Lower leg skin (tissue), 4 donors: ENCODE measurements around the gene SLC37A1. TPM values are rescaled to one million over a fixed set of nuclear protein-coding genes. Genes with fewer than 3 reads are reported as not detected.
A peak's percentile ranks its signal among the peaks of the same experiment; 100 is the strongest.
"Not testable (repeated sequence)": the region's sequence is repeated elsewhere in the genome, so short reads cannot be mapped to it uniquely, and the experiment has no call there.

Source experiments
- DNase-seq, 2 donors: peaks; one replicate each; pipeline ENCODE4 v3.0.0-alpha.2; 2019; ENCODE audit warnings: low spot score in 2 of 2
- H3K4me3 ChIP-seq: fragments of 200-600 bp; sonication (generic); 2 replicates; pipeline ENCODE4 v1.5.1; 2017; ENCODE audit warnings: mild to moderate bottlenecking, low read depth; ENCODE audit not compliant: poor library complexity, severe bottlenecking
- POLR2A ChIP-seq, 2 donors: fragments of 450-650 bp; IDR thresholded peaks; one replicate each; pipeline ENCODE4 v1.6.1; 2016 to 2017; ENCODE audit warnings: antibody characterized with exemption in 2 of 2, mild to moderate bottlenecking in 1 of 2, moderate library complexity in 1 of 2
- WGBS, 2 donors: methylation state at CpG; one replicate each; pipeline ENCODE4 v1.1.5; 2018; 5-methylcytosine and 5-hydroxymethylcytosine counted together
- intact Hi-C: fragments of 100-400 bp; cut with DNase I; formaldehyde crosslinking; loops from one replicate; pipeline ENCODE4 v1.15.0; 2023; ENCODE audit warnings: low total_unique reads
- total RNA-seq, 4 donors: library from RNA; depleted of rRNA; stranded (reverse); fragments of >200 nt; gene quantifications; one replicate each; pipeline ENCODE4 v1.1.0, GENCODE V29; 2016
- TF ChIP-seq, protein P1 (sequence below), 3 donors: fragments of 450-650 bp; IDR thresholded peaks; one replicate each; pipeline ENCODE4 v1.5.1; 2016; ENCODE audit warnings: antibody characterized with exemption in 3 of 3, mild to moderate bottlenecking in 3 of 3, moderate library complexity in 2 of 3

SLC37A1 gene
- total RNA-seq, 4 donors from 2014 or later: 7.4 to 19.2 (median 16.9) TPM

DNA sequence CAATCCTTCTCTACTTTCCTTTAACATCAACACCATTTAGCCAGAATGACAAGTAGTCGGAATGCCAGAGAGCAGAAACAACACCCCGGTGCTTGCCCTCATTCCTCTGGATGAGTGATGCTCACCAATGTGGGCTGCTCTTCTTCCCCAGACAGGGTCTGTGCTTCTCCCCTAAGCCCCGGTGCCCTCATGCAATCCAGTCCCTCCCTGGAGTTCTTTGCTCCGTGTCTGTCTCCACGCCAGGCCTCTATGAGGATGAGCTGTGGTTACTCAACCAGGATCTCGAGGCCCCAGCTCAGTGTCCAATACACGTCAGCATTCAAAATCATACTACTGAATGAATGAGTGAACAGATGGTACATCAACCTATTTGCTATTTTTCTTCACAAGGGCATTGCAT, 110.0 kb downstream of the SLC37A1 start:
- H3K4me3 ChIP-seq: no peak overlapping the region
- intact Hi-C loops: no loop called here
- TF ChIP-seq, protein P1, sequence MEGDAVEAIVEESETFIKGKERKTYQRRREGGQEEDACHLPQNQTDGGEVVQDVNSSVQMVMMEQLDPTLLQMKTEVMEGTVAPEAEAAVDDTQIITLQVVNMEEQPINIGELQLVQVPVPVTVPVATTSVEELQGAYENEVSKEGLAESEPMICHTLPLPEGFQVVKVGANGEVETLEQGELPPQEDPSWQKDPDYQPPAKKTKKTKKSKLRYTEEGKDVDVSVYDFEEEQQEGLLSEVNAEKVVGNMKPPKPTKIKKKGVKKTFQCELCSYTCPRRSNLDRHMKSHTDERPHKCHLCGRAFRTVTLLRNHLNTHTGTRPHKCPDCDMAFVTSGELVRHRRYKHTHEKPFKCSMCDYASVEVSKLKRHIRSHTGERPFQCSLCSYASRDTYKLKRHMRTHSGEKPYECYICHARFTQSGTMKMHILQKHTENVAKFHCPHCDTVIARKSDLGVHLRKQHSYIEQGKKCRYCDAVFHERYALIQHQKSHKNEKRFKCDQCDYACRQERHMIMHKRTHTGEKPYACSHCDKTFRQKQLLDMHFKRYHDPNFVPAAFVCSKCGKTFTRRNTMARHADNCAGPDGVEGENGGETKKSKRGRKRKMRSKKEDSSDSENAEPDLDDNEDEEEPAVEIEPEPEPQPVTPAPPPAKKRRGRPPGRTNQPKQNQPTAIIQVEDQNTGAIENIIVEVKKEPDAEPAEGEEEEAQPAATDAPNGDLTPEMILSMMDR (IDR thresholded peaks at IDR 0.05): no peak
- no peak for TF ChIP-seq POLR2A (IDR thresholded peaks at IDR 0.05)
- peak in 1 of 2 donors; percentile 74 for DNase-seq
- WGBS, 2 donors: 80 to 82% methylated on average over 7 of the region's 7 CpGs

DNA sequence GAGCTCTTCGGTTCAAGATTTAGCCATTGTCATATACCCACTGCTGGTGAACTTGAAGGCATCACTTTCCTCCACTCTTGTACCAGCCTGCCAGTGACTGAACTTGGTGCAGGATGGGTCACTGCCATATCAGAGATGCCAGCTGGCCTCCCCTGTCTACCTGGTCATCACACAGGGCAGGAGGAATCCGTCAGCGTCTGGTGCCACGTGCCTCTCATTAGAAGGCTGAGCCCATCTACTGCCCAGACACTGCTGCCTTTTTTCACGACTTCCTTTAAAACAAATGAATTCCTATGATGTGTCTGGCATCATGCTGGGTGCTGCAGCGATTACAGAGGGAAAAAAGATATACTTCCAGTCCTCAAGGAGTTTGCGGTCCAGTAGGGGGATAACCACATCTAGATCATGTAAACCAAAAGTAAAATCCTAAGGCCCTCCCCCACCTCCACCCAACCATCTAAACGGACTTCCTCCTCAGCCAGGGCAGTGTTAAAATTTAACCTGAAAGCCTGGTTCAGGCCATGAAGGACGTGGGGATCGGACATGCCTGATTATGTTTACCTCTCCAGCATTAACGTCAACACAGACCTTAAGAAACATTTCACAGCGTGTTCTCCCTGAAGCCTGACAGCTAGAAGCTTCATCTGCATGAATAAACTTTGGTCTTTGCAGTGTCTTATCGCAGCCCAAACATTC, 110.6 kb downstream of the SLC37A1 start:
- intact Hi-C loops: no loop called here
- TF ChIP-seq POLR2A (IDR thresholded peaks at IDR 0.05): no peak
- TF ChIP-seq, protein P1 (IDR thresholded peaks at IDR 0.05): no peak
- H3K4me3 ChIP-seq: no peak overlapping the region
- 70 to 75% methylated on average over 13 of the region's 13 CpGs for WGBS, 2 donors
- DNase-seq: peak in 1 of 2 donors; percentile 45

DNA sequence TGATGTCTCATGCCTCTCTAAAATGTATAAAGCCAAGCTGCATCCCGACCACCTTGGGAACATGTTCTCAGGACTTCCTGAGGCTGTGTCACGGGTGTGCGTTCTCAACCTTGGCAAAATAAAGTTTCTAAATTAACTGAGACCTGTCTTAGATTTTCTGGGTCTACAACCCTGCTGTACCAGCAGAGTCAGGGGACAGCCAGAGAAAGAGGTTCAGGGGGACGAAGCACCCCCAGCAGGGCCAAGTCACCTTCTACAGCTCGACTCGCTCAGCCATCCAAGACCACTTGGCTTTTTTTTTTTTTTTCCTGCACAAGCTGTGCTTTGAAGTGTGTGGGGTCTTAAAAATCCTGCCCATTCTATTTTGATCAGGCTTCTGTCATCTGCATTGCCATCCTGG, 111.3 kb downstream of the SLC37A1 start:
- WGBS, 2 donors: 85% methylated on average over 6 of the region's 6 CpGs
- intact Hi-C loops: no loop called here
- TF ChIP-seq, protein P1 (IDR thresholded peaks at IDR 0.05): no peak
- no peak for TF ChIP-seq POLR2A (IDR thresholded peaks at IDR 0.05)
- no peak overlapping the region for H3K4me3 ChIP-seq
- DNase-seq: peak in 1 of 2 donors; percentile 50

DNA sequence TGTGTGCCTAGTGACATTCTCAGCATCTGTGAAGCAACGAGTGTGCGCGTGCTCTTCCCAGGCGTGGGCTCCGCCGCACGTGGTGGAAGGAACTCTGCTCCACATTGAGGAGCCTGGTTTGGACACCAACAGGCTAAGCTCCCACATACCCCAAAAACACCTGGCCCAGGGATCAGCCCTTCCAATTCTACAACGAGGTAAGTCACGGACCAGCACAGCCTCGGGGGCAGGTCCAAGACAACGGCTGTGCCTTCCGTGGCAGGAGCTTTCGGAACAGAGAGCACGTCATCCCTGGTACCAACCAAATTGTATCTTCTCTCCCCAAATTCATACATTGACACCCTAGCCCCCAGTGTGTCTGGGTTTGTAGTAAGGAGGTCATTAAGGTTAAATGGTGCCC, 112.5 kb downstream of the SLC37A1 start:
- 91 to 93% methylated on average over 14 of the region's 14 CpGs for WGBS, 2 donors
- peak in 1 of 2 donors; percentile 26 for DNase-seq
- H3K4me3 ChIP-seq: no peak overlapping the region
- TF ChIP-seq POLR2A (IDR thresholded peaks at IDR 0.05): no peak
- TF ChIP-seq, protein P1 (IDR thresholded peaks at IDR 0.05): no peak
- intact Hi-C loops: no loop called here

DNA sequence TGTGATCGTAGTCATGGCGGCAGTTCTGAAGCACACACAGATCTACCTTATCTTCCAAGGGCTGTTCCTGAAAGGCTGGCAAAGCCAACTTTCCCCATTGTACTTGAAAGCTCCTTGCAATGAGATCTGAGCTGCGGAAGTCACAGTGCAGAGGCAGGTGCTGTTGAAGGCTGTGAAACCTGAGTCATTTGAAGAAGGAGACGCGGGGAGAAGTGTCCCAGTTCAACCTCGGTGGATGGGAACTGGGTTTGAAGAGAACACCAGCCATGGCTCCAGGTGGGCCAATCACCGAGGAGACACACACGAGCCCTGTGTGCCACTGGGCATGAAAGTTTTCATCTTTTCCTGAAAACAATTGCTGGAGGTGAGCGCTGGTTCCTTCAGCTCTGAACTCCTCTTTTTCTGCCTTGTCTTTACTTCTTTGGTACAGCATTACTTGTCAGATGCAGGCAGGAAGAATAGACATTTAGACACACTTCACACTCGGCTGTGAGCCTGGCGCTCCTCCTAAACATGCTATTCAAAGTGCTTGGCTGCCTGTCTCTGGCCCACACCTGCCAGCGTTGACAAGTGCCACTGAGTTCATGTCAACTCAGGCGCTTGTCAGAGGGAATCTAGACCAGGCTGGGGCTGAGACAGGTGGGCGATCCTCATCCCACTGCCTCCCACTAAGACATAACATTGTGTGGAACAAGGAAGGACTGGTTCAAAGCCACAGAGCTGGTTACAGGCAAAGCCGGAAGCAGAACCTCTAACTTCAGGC, 114.1 kb downstream of the SLC37A1 start:
- intact Hi-C loops: no loop called here
- DNase-seq: peak in 1 of 2 donors; percentile 76
- TF ChIP-seq POLR2A (IDR thresholded peaks at IDR 0.05): no peak
- TF ChIP-seq, protein P1 (IDR thresholded peaks at IDR 0.05): no peak
- 80 to 82% methylated on average over 15 of the region's 15 CpGs for WGBS, 2 donors
- H3K4me3 ChIP-seq: no peak overlapping the region

DNA sequence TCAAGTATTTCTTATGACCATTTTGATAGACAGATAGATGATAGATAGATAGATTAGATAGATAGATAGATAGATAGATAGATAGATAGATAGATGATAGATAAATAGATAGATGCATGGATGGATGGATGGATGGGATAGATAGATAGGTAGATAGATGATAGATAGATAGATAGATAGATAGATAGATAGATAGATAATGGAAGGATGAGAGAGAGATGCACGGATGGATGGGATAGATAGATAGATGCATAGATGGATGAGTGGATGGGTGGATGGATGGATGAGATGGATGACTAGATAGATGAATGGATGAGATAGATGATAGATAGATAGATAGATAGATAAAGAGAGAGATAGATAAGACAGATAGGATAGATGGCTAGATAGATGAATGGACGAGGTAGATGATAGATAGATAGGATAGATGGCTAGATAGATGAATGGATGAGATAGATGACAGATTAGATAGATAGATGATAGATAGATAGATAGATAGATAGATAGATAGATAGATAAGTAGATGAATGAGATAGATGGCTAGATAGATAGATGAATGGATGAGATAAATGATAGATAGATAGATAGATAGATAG, 114.9 kb downstream of the SLC37A1 start:
- 85 to 89% methylated on average over 2 of the region's 2 CpGs for WGBS, 2 donors
- intact Hi-C loops, DNase-seq, H3K4me3 ChIP-seq: not testable (repeated sequence)
